IPS-NIHi7 (cell line): ENCODE measurements around the gene FBXW10B.
"Not testable (repeated sequence)": the region's sequence is repeated elsewhere in the genome, so short reads cannot be mapped to it uniquely, and the experiment has no call there.

Experiments
- DNase-seq: peaks from one replicate; pipeline ENCODE4 v3.0.0; 2012; ENCODE audit warnings: mixed read lengths; ENCODE audit errors: extremely low spot score

FBXW10B gene

GRCh38 chr17:15642014-15642413 lies 22.5 kb upstream of the FBXW10B start:
- not testable (repeated sequence) for DNase-seq

GRCh38 chr17:15630930-15631453 lies 11.5 kb upstream of the FBXW10B start:
- not testable (repeated sequence) for DNase-seq

- DNase-seq = not testable (repeated sequence)
Measured at GRCh38 chr17:15629991-15630390, 10.5 kb upstream of the FBXW10B start.

GRCh38 chr17:15623661-15624209 lies 4.2 kb upstream of the FBXW10B start:
- not testable (repeated sequence) for DNase-seq

GRCh38 chr17:15623255-15623654 lies 3.8 kb upstream of the FBXW10B start:
- DNase-seq = not testable (repeated sequence)

- not testable (repeated sequence) for DNase-seq
Measured at GRCh38 chr17:15622124-15622523, 2.6 kb upstream of the FBXW10B start.

GRCh38 chr17:15616828-15617227 lies 2.7 kb downstream of the FBXW10B start:
- not testable (repeated sequence) for DNase-seq

GRCh38 chr17:15615850-15616249 lies 3.7 kb downstream of the FBXW10B start:
- not testable (repeated sequence) for DNase-seq

- not testable (repeated sequence) for DNase-seq
Measured at GRCh38 chr17:15613111-15613510, 6.4 kb downstream of the FBXW10B start.

- not testable (repeated sequence) for DNase-seq
Measured at GRCh38 chr17:15592960-15593359, 26.5 kb downstream of the FBXW10B start.

GRCh38 chr17:15591986-15592385 lies 27.5 kb downstream of the FBXW10B start:
- not testable (repeated sequence) for DNase-seq

- DNase-seq = not testable (repeated sequence)
Measured at GRCh38 chr17:15590844-15591243, 28.7 kb downstream of the FBXW10B start.

- DNase-seq = not testable (repeated sequence)
Measured at GRCh38 chr17:15589544-15590536, 29.7 kb downstream of the FBXW10B start.

- not testable (repeated sequence) for DNase-seq
Measured at GRCh38 chr17:15588017-15588416, 31.5 kb downstream of the FBXW10B start.

- DNase-seq = not testable (repeated sequence)
Measured at GRCh38 chr17:15583313-15583712, 36.2 kb downstream of the FBXW10B start.

- DNase-seq = not testable (repeated sequence)
Measured at GRCh38 chr17:15581462-15581861, 38.0 kb downstream of the FBXW10B start.

- DNase-seq = not testable (repeated sequence)
Measured at GRCh38 chr17:15576848-15577247, 42.7 kb downstream of the FBXW10B start.

- not testable (repeated sequence) for DNase-seq
Measured at GRCh38 chr17:15574660-15575059, 44.8 kb downstream of the FBXW10B start.

- DNase-seq = not testable (repeated sequence)
Measured at GRCh38 chr17:15573870-15574269, 45.6 kb downstream of the FBXW10B start.
